ENCODE results near the gene EFCAB6. TPM values are rescaled to one million over a fixed set of nuclear protein-coding genes. Genes with fewer than 3 reads are reported as not detected.

The EFCAB6 gene
- polyA plus RNA-seq, 2 of the 4 experiments (the other 2 are of a cell fraction), result 0.46 to 1.2 TPM

GRCh38 chr22:43569111-43569510, 243.0 kb downstream of the EFCAB6 start:
- TF ChIP-seq CHD4 (IDR thresholded peaks at IDR 0.05; ENCODE audit: borderline replicate concordance), result no peak
- TF ChIP-seq BHLHE40 (IDR thresholded peaks at IDR 0.05; ENCODE audit: low read depth, low read length), result no peak
- no peak for TF ChIP-seq CBX8 (IDR thresholded peaks at IDR 0.05)
- TF ChIP-seq JUNB (IDR thresholded peaks at IDR 0.05), result no peak
- no peak for TF ChIP-seq NFE2L2 (conservative IDR thresholded peaks at IDR 0.05; ENCODE audit: low read length)
- Histone ChIP-seq H3K4me2 (no peak overlapping the region), H3K9me3 (no peaks in the 10 kb centered on the region), H3K27ac (no peak overlapping the region), H3K4me1 (no peaks in the 10 kb centered on the region), H3K4me3 (no peak overlapping the region)
- ChIA-PET CTCF (no interaction called here), POLR2A (no interaction called here)
- WGBS (ENCODE audit: missing lambda C conversion rate), result 51% methylated on average over 6 of the region's 6 CpGs
- no peak for FAIRE-seq
- ATAC-seq, result no peak
- DNase-seq (ENCODE audit: low read depth in 1 of 2, low spot score in 1 of 2), result no peak

DNA sequence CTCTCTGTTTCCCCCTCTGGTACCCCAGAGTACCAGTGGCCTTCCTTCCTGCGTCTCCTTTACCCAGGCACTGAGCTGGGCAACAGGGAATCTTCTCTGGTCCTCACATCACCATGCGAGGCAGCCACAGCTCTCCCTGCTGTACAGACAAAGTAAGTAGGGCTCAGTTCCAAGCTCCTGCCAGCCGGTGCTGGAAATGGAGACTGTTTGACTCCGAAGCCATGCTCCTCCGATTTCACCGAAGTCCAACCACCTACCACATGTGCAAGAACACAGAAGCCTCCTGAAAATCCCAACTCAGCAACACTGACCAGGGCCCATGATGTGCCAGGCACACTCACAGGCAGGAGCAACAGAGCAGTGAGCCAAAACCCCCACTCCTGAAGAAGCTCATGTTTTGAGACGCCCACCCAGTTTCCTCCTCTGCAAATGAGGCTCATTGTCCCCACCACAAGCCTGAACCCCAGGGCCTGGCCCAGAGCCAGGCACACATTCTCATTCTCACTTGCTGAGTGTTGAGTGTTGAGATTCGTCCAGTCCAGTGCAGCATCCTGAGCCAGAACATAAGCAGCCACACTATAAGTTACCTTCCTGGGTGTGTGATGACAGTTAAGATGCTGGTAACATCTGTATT, 244.3 kb downstream of the EFCAB6 start:
- no peak overlapping the region for H3K4me2 ChIP-seq
- H3K4me1 ChIP-seq, result no peaks in the 10 kb centered on the region
- H3K9me3 ChIP-seq, result no peaks in the 10 kb centered on the region
- H3K4me3 ChIP-seq, result no peak overlapping the region
- no peak for ATAC-seq
- no peak for DNase-seq (ENCODE audit: low read depth in 1 of 2, low spot score in 1 of 2)
- WGBS (ENCODE audit: missing lambda C conversion rate), result 36% methylated on average over 5 of the region's 8 CpGs
- TF ChIP-seq HDAC2 (IDR thresholded peaks at IDR 0.05), result no peak
- TF ChIP-seq USF2 (IDR thresholded peaks at IDR 0.05), result no peak
- POLR2A ChIA-PET, result no interaction called here
- CTCF ChIA-PET, result no interaction called here
- no peak for FAIRE-seq
- H3K27ac ChIP-seq, result no peak overlapping the region

DNA sequence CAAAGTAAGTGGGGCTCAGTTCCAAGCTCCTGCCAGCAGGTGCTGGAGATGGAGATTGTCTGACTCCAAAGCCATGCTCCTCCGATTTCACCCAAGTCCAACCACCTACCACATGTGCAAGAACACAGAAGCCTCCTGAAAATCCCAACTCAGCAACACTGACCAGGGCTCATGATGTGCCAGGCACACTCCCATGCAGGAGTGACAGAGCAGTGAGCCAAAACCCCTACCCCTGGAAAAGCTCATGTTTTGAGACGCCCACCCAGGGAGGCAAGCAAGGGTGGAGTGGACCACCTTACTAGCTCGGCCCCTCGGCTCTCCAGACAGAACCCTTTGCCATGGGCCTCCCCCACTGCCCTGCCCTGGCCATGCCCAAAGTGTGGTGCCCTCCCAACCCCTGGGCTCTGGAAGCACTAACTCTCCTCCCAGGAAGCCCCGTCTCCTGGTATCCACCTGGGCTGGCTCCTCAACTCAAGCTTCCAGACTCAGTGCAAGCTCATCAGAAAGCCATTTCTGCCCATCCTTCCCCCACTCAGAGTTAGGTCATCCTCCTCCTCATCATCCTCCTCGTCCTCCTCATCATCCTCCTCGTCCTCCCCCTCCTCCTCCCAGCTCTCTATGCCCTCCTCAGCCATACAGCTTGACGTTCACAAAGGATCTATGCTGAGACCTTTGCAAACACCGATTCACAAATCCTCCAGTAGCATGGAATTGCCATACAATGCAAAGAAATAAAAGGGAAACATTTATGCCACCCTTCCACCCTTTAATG, 245.4 kb downstream of the EFCAB6 start:
- FAIRE-seq (no peak), DNase-seq (ENCODE audit: low read depth in 1 of 2, low spot score in 1 of 2) (peak in 1 of 2 experiments; percentile 3), ATAC-seq (no peak; a peak in 2 of 6 replicates)
- Histone ChIP-seq H3K4me3 (no peak overlapping the region), H3K27ac (no peak overlapping the region), H3K4me2 (no peak overlapping the region), H3K9me3 (no peaks in the 10 kb centered on the region), H3K4me1 (no peaks in the 10 kb centered on the region)
- WGBS (ENCODE audit: missing lambda C conversion rate), result 38% methylated on average over 5 of the region's 9 CpGs
- no peak for TF ChIP-seq POLR2A (IDR thresholded peaks at IDR 0.05; ENCODE audit: low read length)
- no peak for TF ChIP-seq MAZ (IDR thresholded peaks at IDR 0.05; ENCODE audit: borderline replicate concordance, low read depth, low read length)
- no peak for TF ChIP-seq ZFP36 (IDR thresholded peaks at IDR 0.05; ENCODE audit: borderline replicate concordance, partially characterized antibody)
- no peak for TF ChIP-seq HOXB13 (CRISPR knock-in tag; IDR thresholded peaks at IDR 0.05; ENCODE audit: low read depth)
- TF ChIP-seq CBX2 (IDR thresholded peaks at IDR 0.05; ENCODE audit: borderline replicate concordance, low read depth), result no peak
- TF ChIP-seq, protein P1, sequence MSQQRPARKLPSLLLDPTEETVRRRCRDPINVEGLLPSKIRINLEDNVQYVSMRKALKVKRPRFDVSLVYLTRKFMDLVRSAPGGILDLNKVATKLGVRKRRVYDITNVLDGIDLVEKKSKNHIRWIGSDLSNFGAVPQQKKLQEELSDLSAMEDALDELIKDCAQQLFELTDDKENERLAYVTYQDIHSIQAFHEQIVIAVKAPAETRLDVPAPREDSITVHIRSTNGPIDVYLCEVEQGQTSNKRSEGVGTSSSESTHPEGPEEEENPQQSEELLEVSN (IDR thresholded peaks at IDR 0.05; ENCODE audit: borderline replicate concordance, low read depth), result no peak
- no peak for TF ChIP-seq EHMT2 (IDR thresholded peaks at IDR 0.05; ENCODE audit: low read depth)
- TF ChIP-seq SMC3 (IDR thresholded peaks at IDR 0.05), result no peak
- TF ChIP-seq, protein P2, sequence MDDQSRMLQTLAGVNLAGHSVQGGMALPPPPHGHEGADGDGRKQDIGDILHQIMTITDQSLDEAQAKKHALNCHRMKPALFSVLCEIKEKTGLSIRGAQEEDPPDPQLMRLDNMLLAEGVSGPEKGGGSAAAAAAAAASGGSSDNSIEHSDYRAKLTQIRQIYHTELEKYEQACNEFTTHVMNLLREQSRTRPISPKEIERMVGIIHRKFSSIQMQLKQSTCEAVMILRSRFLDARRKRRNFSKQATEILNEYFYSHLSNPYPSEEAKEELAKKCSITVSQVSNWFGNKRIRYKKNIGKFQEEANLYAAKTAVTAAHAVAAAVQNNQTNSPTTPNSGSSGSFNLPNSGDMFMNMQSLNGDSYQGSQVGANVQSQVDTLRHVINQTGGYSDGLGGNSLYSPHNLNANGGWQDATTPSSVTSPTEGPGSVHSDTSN (IDR thresholded peaks at IDR 0.05), result no peak
- TF ChIP-seq RARB (CRISPR knock-in tag; IDR thresholded peaks at IDR 0.05), result no peak
- TF ChIP-seq USF2 (IDR thresholded peaks at IDR 0.05), result no peak
- TF ChIP-seq MAFK (IDR thresholded peaks at IDR 0.05; ENCODE audit: partially characterized antibody), result no peak
- no peak for TF ChIP-seq BHLHE40 (IDR thresholded peaks at IDR 0.05; ENCODE audit: low read depth, low read length)
- ChIA-PET CTCF (interaction anchor here (0.7 kb wide), 1 partner anchor 259 kb away, joined by 3 read pairs; no protein-coding TSS in a partner anchor), POLR2A (no interaction called here)
